ENCODE measurements around the gene IL12B. TPM values are rescaled to one million over a fixed set of nuclear protein-coding genes. Genes with fewer than 3 reads are reported as not detected.
"Not testable (repeated sequence)": the region's sequence is repeated elsewhere in the genome, so short reads cannot be mapped to it uniquely, and the experiment has no call there.

Gene IL12B
- polyA plus RNA-seq, 10 donors, result 0.05 TPM; not detected in 9

DNA sequence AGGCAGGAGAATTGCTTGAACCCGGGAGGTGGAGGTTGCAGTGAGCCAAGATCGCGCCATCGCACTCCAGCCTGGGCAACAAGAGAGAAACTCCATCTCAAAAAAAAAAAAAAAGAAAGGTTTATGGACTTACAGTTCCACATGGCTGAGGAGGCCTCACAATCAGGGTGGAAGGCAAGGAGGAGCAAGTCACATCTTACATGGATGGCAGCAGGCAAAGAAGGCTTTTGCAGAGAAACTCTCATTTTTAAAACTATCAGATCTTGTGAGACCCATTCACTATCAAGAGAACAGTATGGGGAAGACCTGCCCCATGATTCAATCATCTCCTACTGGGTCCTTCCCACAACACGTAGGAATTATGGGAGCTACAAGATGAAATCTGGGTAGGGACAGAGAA lies 33.0 kb downstream of the IL12B start:
- not testable (repeated sequence) for DNase-seq

DNA sequence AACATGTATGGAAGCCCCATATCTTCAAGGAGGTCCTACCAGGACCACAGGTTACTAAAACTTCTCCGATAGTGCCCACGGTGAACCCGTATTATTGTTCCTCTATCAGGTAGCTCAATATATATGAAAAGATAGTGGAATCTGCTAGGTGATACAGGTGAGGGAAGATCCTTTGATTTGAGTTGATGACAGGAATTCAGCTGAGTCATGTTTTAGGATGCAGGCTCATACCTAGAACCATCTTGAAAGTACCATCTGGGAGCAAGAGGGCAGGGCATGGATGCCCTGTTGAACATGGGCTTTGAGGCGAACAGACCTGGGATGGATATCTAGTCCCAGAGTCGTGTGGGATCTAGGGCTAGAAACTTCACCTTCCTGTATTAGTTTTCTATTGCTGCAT lies 35.4 kb downstream of the IL12B start:
- DNase-seq, result no peak

DNA sequence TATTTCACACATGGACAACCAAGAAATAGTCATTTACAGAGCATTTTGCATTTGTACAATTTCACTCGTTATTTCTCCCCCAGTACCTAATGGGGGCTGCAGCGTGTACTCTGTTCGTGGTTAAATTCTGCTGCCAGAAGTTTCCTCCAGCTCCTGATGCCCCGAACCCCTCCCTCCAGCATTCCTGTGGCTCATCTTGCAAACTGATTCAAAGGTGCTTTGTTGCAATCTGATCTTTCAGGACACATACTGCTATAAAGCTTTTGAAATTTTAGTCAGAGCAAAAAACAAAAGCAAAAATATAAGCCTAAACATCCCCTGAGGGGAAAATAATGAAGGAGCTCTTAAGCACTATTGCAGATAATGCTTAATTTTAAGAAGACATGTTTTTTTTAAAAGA lies 39.5 kb downstream of the IL12B start:
- DNase-seq, result no peak

DNA sequence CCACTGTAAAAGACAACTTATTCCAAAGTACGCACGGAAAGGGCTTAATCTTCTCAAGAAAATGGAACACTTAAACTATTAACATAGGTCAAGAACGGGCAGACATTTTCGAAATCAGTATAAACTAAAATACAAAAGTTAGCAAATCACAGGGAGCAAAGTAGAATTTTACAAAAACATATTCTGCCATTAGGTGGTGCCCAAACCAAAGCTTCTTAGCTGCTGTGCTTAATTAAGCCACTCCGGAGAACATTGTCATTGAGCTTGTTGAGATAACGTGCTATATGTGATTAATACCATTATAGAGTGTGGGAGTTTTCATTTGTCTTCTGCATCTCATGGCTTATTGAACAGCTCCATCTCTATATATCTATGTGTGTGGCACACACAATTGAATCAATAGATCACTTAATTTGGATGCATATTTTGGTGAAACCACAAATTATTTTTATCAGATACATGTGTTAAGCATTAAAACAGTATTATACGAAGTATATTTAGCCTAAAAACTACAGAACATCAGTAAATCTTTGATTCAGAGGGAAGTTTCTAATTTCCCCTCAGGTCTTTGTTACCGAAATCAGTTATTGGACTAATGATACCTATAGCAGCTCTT lies 43.8 kb downstream of the IL12B start:
- peak in 2 of 3 donors; percentile 16 to 34 for DNase-seq

DNA sequence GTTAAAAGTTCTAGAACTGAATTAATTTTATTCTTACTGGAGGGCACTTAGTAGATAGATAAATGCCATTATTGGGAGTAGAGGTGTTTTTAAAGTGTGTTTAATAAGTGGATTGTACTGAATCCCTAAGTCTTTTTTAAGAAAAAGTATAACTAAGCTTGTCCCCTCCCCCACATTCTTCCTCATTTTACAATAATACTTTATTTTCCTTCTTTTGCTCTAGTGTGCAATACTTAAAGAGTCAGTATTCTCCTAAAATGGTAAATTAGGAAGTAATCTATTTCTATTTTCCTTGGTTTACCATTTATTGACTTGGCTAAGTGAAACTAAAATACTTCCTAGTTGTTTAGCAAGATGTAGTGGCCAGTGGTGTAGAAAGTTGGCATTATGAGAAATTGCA lies 55.6 kb downstream of the IL12B start:
- no peak for DNase-seq

DNA sequence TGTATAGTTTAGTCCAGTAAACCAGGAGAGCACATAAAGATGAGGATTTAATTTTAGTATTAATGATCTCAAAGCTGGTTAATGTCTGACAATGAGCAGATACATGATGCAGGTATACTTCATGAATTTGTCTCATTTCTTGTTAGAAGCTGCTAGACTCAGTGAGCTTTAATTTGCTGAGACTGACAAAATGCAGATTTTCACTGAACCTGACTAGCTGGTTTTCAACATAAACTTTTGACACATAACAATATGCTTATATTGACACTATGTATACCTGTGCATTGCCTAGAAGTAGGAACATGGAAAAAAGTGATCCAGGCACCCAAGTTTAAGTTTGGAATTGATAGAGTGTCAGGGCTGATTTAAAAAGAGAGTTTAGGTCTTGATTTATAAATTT lies 56.4 kb downstream of the IL12B start:
- DNase-seq, result no peak

DNA sequence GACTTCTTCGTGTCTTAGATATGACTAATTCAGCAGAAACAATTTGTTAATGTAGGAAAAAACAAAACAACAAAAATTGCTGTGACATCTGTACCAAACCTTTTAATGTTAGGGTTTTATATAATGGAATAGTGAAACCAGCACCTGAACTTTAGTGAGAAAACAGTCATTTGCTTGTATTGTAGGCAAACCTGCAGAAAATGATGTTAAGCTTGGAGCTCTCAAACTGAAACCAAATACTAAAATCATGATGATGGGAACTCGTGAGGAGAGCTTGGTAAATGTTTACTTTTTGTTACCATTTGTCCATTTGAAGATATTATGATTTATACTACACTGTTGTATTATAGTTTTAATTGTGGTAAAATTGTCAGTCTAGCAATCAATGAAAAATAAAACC lies 60.6 kb downstream of the IL12B start:
- no peak for DNase-seq

DNA sequence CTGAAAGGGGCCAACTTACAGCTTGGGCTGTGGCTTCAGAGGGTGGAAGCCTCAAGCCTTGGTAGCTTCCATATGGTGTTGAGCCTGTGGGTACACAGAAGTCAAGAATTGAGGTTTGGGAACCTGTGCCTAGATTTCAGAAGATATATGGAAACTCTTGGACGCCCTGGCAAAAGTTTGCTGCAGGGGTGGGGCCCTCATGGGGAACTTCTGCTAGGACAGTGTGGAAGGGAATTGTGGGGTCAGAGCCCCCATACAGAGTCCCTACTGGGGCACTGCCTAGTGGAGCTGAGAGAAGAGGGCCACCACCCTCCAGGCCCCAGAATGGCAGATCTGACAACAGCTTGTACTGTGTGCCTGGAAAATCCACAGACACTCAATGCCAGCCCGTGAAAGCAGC lies 63.5 kb downstream of the IL12B start:
- DNase-seq, result not testable (repeated sequence)

Other genes starting within 250 kb of the IL12B start
- gene EBF1, start 230.6 kb downstream of the IL12B start, polyA plus RNA-seq (ENCODE audit: insufficient read length in 10 of 10), result 10 to 100 TPM; 17.6 to 28.0 (median 18.8) TPM
- 10 to 100 TPM; 34.1 to 60.3 (median 41.9) TPM for gene RNF145, start 120.9 kb downstream of the IL12B start, polyA plus RNA-seq (ENCODE audit: insufficient read length in 10 of 10)
- 10 to 100 TPM; 20.3 to 28.1 (median 23.9) TPM for gene UBLCP1, start 67.2 kb downstream of the IL12B start, polyA plus RNA-seq (ENCODE audit: insufficient read length in 10 of 10)

All from muscle of back (tissue), 11 donors.